ENCODE measurements around the gene NT5C3A.
"Not testable (repeated sequence)": the region's sequence is repeated elsewhere in the genome, so short reads cannot be mapped to it uniquely, and the experiment has no call there.

- TF ChIP-seq, protein P1, sequence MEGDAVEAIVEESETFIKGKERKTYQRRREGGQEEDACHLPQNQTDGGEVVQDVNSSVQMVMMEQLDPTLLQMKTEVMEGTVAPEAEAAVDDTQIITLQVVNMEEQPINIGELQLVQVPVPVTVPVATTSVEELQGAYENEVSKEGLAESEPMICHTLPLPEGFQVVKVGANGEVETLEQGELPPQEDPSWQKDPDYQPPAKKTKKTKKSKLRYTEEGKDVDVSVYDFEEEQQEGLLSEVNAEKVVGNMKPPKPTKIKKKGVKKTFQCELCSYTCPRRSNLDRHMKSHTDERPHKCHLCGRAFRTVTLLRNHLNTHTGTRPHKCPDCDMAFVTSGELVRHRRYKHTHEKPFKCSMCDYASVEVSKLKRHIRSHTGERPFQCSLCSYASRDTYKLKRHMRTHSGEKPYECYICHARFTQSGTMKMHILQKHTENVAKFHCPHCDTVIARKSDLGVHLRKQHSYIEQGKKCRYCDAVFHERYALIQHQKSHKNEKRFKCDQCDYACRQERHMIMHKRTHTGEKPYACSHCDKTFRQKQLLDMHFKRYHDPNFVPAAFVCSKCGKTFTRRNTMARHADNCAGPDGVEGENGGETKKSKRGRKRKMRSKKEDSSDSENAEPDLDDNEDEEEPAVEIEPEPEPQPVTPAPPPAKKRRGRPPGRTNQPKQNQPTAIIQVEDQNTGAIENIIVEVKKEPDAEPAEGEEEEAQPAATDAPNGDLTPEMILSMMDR (conservative IDR thresholded peaks at IDR 0.05; ENCODE audit: low read depth, low read length): not testable (repeated sequence)
- not testable (repeated sequence) for TF ChIP-seq EZH2 (IDR thresholded peaks at IDR 0.05; ENCODE audit: borderline replicate concordance, low read depth, low read length, poor library complexity, severe bottlenecking)
Observed at GRCh38 chr7:32991068-32991585, 71.4 kb downstream of the NT5C3A start.

Measured in A673 (cell line).